Keratinocyte (primary cell): ENCODE results near the gene GJB6. TPM values are rescaled to one million over a fixed set of nuclear protein-coding genes. Genes with fewer than 3 reads are reported as not detected.

ENCODE experiments used
- DNase-seq: peaks from one replicate; pipeline ENCODE4 v3.0.0-alpha.2; 2011; ENCODE audit warnings: low read depth, missing footprints, low spot score
- FAIRE-seq: peaks from 2 replicates; lab custom pipeline; 2011; peaks lifted over from hg19 to GRCh38; lab: Jason Lieb, UNC
- H2AFZ ChIP-seq: 2 replicates; pipeline ENCODE4 v1.6.0; 2012; ENCODE audit warnings: low read length, control low read depth, inconsistent platforms; ENCODE audit not compliant: control insufficient read depth
- H3K27ac ChIP-seq: 2 replicates; pipeline ENCODE4 v1.5.1; 2011; ENCODE audit warnings: low read length; ENCODE audit not compliant: control insufficient read depth, insufficient read depth
- H3K27me3 ChIP-seq: 3 replicates; pipeline ENCODE4 v1.6.0; 2011; ENCODE audit warnings: low read length; ENCODE audit not compliant: control insufficient read depth, insufficient read depth; ENCODE audit errors: extremely low read depth
- H3K36me3 ChIP-seq, 2 experiments: 2 replicates in 1 of 2; 3 replicates in 1 of 2; pipeline ENCODE4 v1.5.1; 2011; ENCODE audit warnings: low read length in 2 of 2, mild to moderate bottlenecking in 1 of 2; ENCODE audit not compliant: control insufficient read depth in 2 of 2, insufficient read depth in 2 of 2; ENCODE audit errors: extremely low read depth in 1 of 2
- H3K4me1 ChIP-seq: 3 replicates; pipeline ENCODE4 v1.5.1; 2011; ENCODE audit warnings: low read length; ENCODE audit not compliant: control insufficient read depth, insufficient read depth; ENCODE audit errors: extremely low read depth
- H3K4me2 ChIP-seq: 3 replicates; pipeline ENCODE4 v1.6.0; 2011; ENCODE audit warnings: low read depth, low read length; ENCODE audit not compliant: control insufficient read depth, insufficient read depth; ENCODE audit errors: extremely low read depth
- H3K4me3 ChIP-seq, 3 experiments: fragments of 200-600 bp in 1 of 3; sonication (generic) in 1 of 3; 2 replicates in 2 of 3; 3 replicates in 1 of 3; pipeline ENCODE4 v1.5.1; 2011 to 2016; ENCODE audit warnings: low read length in 3 of 3, mild to moderate bottlenecking in 3 of 3, control low read depth in 2 of 3, inconsistent platforms in 1 of 3, low read depth in 1 of 3, mixed read lengths in 1 of 3, mixed run types in 1 of 3, moderate library complexity in 1 of 3; ENCODE audit not compliant: control insufficient read depth in 2 of 3, insufficient read depth in 2 of 3; ENCODE audit errors: extremely low read depth in 1 of 3
- H3K79me2 ChIP-seq: 2 replicates; pipeline ENCODE4 v1.6.0; 2012; ENCODE audit warnings: low read length; ENCODE audit not compliant: control insufficient read depth, insufficient read depth
- H3K9ac ChIP-seq: 3 replicates; pipeline ENCODE4 v1.6.0; 2011; ENCODE audit warnings: low read length; ENCODE audit not compliant: control insufficient read depth, insufficient read depth; ENCODE audit errors: extremely low read depth
- H3K9me1 ChIP-seq: 3 replicates; pipeline ENCODE4 v1.6.0; 2011; ENCODE audit warnings: low read length; ENCODE audit not compliant: control insufficient read depth, insufficient read depth; ENCODE audit errors: extremely low read depth
- H3K9me3 ChIP-seq: 2 replicates; pipeline ENCODE4 v1.5.1; 2012; ENCODE audit warnings: low read depth, low read length; ENCODE audit not compliant: control insufficient read depth
- H4K20me1 ChIP-seq: 3 replicates; pipeline ENCODE4 v1.6.0; 2011; ENCODE audit warnings: low read length; ENCODE audit not compliant: control insufficient read depth, insufficient read depth; ENCODE audit errors: extremely low read depth
- CTCF ChIP-seq, 3 experiments: IDR thresholded peaks in 1 of 3; conservative IDR thresholded peaks in 1 of 3; optimal IDR thresholded peaks in 1 of 3; 2 replicates in 2 of 3; 3 replicates in 1 of 3; pipeline versions ENCODE3 to v1.5.1; 2011; ENCODE audit warnings: low read length in 3 of 3, mild to moderate bottlenecking in 3 of 3, moderate library complexity in 2 of 3, control low read depth in 1 of 3, inconsistent platforms in 1 of 3; ENCODE audit not compliant: insufficient read depth in 2 of 3; ENCODE audit errors: extremely low read depth in 1 of 3
- EZH2 ChIP-seq: IDR thresholded peaks from one replicate; pipeline ENCODE4 v1.6.1; 2012; ENCODE audit warnings: inconsistent platforms, mild to moderate bottlenecking, low read length, moderate library complexity
- dilution Hi-C: fragments of 300-500 bp; cut with MboI; formaldehyde crosslinking; loops from one replicate; pipeline ENCODE4 v1.7.0; 2020; ENCODE audit warnings: low sequenced_read_pairs; ENCODE audit not compliant: extremely low pct_ligation_motif_present
- polyA plus RNA-seq, 5 experiments: library from polyadenylated mRNA; depleted of rRNA in 3 of 5; stranded (reverse) in 3 of 5; stranded (forward) in 1 of 5; unstranded in 1 of 5; fragments of >200 nt; gene quantifications; 1 replicate in 1 of 5; 2 replicates in 3 of 5; 3 replicates in 1 of 5; pipeline versions ENCODE4 v1.2.1 to v1.2.3, GENCODE V29; 2011 to 2012; ENCODE audit warnings: missing spikeins in 2 of 5, low read depth in 1 of 5, low replicate concordance in 1 of 5

GJB6 gene
- polyA plus RNA-seq, 1 donor (not counting 4 experiments of a cell fraction or from before 2014, with no cell fraction given), result 11.2 TPM

GRCh38 chr13:20258963-20259288 is 26.8 kb upstream of the GJB6 start:
- no peaks in the 10 kb centered on the region for H3K79me2 ChIP-seq
- DNase-seq (no peak), FAIRE-seq (no peak)
- peak overlapping the region; percentile 72 for H3K4me2 ChIP-seq
- no peak overlapping the region for H3K9ac ChIP-seq
- no peaks in the 10 kb centered on the region for H3K9me1 ChIP-seq
- H4K20me1 ChIP-seq, result no peaks in the 10 kb centered on the region
- H3K27me3 ChIP-seq, result no peaks in the 10 kb centered on the region
- H3K9me3 ChIP-seq, result no peaks in the 10 kb centered on the region
- no peak overlapping the region for H3K27ac ChIP-seq
- TF ChIP-seq EZH2 (no peak), CTCF (optimal IDR thresholded peaks at IDR 0.05 in 1 of 3, IDR thresholded peaks at IDR 0.05 in 1 of 3, conservative IDR thresholded peaks at IDR 0.05 in 1 of 3; ENCODE audit: extremely low read depth in 1 of 3, insufficient read depth in 2 of 3, low read length in 3 of 3) (no peak)
- peak overlapping the region in 1 of 3 experiments; percentile 47 for H3K4me3 ChIP-seq
- dilution Hi-C loops, result no loop called here
- no peaks in the 10 kb centered on the region for H3K36me3 ChIP-seq
- peak overlapping the region; percentile 96 for H2AFZ ChIP-seq
- peaks cover 3% of the 10 kb centered on the region for H3K4me1 ChIP-seq

GRCh38 chr13:20258208-20258962 is 26.3 kb upstream of the GJB6 start:
- no peaks in the 10 kb centered on the region for H3K9me1 ChIP-seq
- peak overlapping the region; percentile 29 for H3K9ac ChIP-seq
- peak overlapping the region; percentile 96 for H2AFZ ChIP-seq
- no peak for TF ChIP-seq EZH2
- TF ChIP-seq CTCF (optimal IDR thresholded peaks at IDR 0.05 in 1 of 3, IDR thresholded peaks at IDR 0.05 in 1 of 3, conservative IDR thresholded peaks at IDR 0.05 in 1 of 3; ENCODE audit: extremely low read depth in 1 of 3, insufficient read depth in 2 of 3, low read length in 3 of 3), result no peak
- H3K4me3 ChIP-seq, result peak overlapping the region in 1 of 3 experiments; percentile 47
- H3K27me3 ChIP-seq, result no peaks in the 10 kb centered on the region
- H3K9me3 ChIP-seq, result no peaks in the 10 kb centered on the region
- FAIRE-seq, result peak; percentile 17
- H3K79me2 ChIP-seq, result no peaks in the 10 kb centered on the region
- no peak for DNase-seq
- peak overlapping the region; percentile 72 for H3K4me2 ChIP-seq
- dilution Hi-C loops, result no loop called here
- H3K4me1 ChIP-seq, result peaks cover 3% of the 10 kb centered on the region
- H3K36me3 ChIP-seq, result no peaks in the 10 kb centered on the region
- peak overlapping the region; percentile 13 for H3K27ac ChIP-seq
- no peaks in the 10 kb centered on the region for H4K20me1 ChIP-seq
